ENCODE results near the gene LRP1-AS.

LRP1-AS gene

GRCh38 chr12:57179331-57180086, 32.1 kb upstream of the LRP1-AS start:
- no peak for DNase-seq

GRCh38 chr12:57178213-57178612, 30.8 kb upstream of the LRP1-AS start:
- DNase-seq, result no peak

GRCh38 chr12:57177354-57177753, 29.9 kb upstream of the LRP1-AS start:
- DNase-seq, result no peak

GRCh38 chr12:57176846-57177245, 29.4 kb upstream of the LRP1-AS start:
- no peak for DNase-seq

GRCh38 chr12:57176139-57176477, 28.7 kb upstream of the LRP1-AS start:
- DNase-seq, result no peak

- DNase-seq, result peak; percentile 82
These were observed 28.2 kb upstream of the LRP1-AS start for GRCh38 chr12:57175428-57176138.

GRCh38 chr12:57173683-57174082, 26.3 kb upstream of the LRP1-AS start:
- DNase-seq, result no peak

GRCh38 chr12:57173089-57173488, 25.7 kb upstream of the LRP1-AS start:
- no peak for DNase-seq

- DNase-seq, result no peak
These were observed 24.2 kb upstream of the LRP1-AS start for GRCh38 chr12:57171668-57172067.

- DNase-seq, result no peak
These were observed 23.5 kb upstream of the LRP1-AS start for GRCh38 chr12:57170927-57171326.

GRCh38 chr12:57170408-57170807, 23.0 kb upstream of the LRP1-AS start:
- no peak for DNase-seq

GRCh38 chr12:57169969-57170368, 22.6 kb upstream of the LRP1-AS start:
- DNase-seq, result no peak

- no peak for DNase-seq
These were observed 21.8 kb upstream of the LRP1-AS start for GRCh38 chr12:57169046-57169795.

GRCh38 chr12:57168058-57168457, 20.6 kb upstream of the LRP1-AS start:
- no peak for DNase-seq

GRCh38 chr12:57166971-57167371, 19.6 kb upstream of the LRP1-AS start:
- DNase-seq, result no peak

- no peak for DNase-seq
These were observed 18.3 kb upstream of the LRP1-AS start for GRCh38 chr12:57165741-57166140.

GRCh38 chr12:57164966-57165625, 17.7 kb upstream of the LRP1-AS start:
- DNase-seq, result no peak

GRCh38 chr12:57164454-57164853, 17.0 kb upstream of the LRP1-AS start:
- no peak for DNase-seq

GRCh38 chr12:57162553-57163125, 15.2 kb upstream of the LRP1-AS start:
- DNase-seq, result no peak

- no peak for DNase-seq
These were observed 14.1 kb upstream of the LRP1-AS start for GRCh38 chr12:57161491-57161890.

GRCh38 chr12:57160741-57161140, 13.3 kb upstream of the LRP1-AS start:
- DNase-seq, result no peak

GRCh38 chr12:57160040-57160439, 12.6 kb upstream of the LRP1-AS start:
- no peak for DNase-seq

GRCh38 chr12:57159311-57159710, 11.9 kb upstream of the LRP1-AS start:
- DNase-seq, result no peak

Data from NCI-H2029 treated with DMSO at 0.1 percent for 48 hours (cell line).